B cell (primary cell): Measurements from ENCODE around the gene PLEKHM1. TPM values are rescaled to one million over a fixed set of nuclear protein-coding genes. Genes with fewer than 3 reads are reported as not detected.

Source experiments
- ATAC-seq: fragments of 200-7000 bp; cut with Tn5 transposase; one replicate; pipeline ENCODE4 v1.10.0; 2021; ENCODE audit warnings: low read depth, mild to moderate bottlenecking, moderate number of reproducible peaks, moderate library complexity
- CTCF ChIA-PET: fragments of 350-600 bp; sonication (Branson Sonifier 250); formaldehyde crosslinking; loops from one replicate; lab custom pipeline; 2021; ENCODE audit warnings: antibody characterized with exemption, inconsistent platforms; lab: Charles Lee
- POLR2A ChIA-PET: fragments of 350-600 bp; sonication (Branson Sonifier 250); formaldehyde crosslinking; loops from one replicate; lab custom pipeline; 2021; ENCODE audit warnings: antibody characterized with exemption; lab: Charles Lee
- DNase-seq: peaks from one replicate; pipeline ENCODE4 v3.0.0; 2013
- H2AFZ ChIP-seq: 2 replicates; pipeline ENCODE4 v1.6.1; 2012; ENCODE audit warnings: mild to moderate bottlenecking, low read depth, low read length; ENCODE audit not compliant: insufficient read depth, poor library complexity, severe bottlenecking
- H3K27ac ChIP-seq, 2 donors: 1 replicate in 1 of 2; 2 replicates in 1 of 2; pipeline ENCODE4 v1.5.1; 2012 to 2013; ENCODE audit warnings: low read length in 2 of 2, mild to moderate bottlenecking in 2 of 2, moderate library complexity in 1 of 2
- H3K27me3 ChIP-seq, 4 experiments: fragments of 200-600 bp in 1 of 4; sonication (generic) in 1 of 4; replicated peaks in 1 of 4; 1 replicate in 2 of 4; 2 replicates in 2 of 4; pipeline versions ENCODE4 v1.6.1 to v1.7.0; 2013 to 2016; ENCODE audit warnings: low read length in 3 of 4, mild to moderate bottlenecking in 2 of 4, mixed read lengths in 1 of 4, moderate library complexity in 1 of 4; ENCODE audit not compliant: insufficient read depth in 4 of 4, control insufficient read depth in 3 of 4; ENCODE audit errors: control extremely low read depth in 1 of 4
- H3K36me3 ChIP-seq, 2 experiments: replicated peaks in 1 of 2; 1 replicate in 1 of 2; 2 replicates in 1 of 2; pipeline versions ENCODE4 v1.6.1 to v1.7.1; 2013; ENCODE audit warnings: low read length in 1 of 2; ENCODE audit not compliant: insufficient read depth in 2 of 2, control insufficient read depth in 1 of 2; ENCODE audit errors: control extremely low read depth in 1 of 2, extremely low read depth in 1 of 2
- H3K4me1 ChIP-seq, 2 donors: fragments of 200-600 bp in 1 of 2; sonication (generic) in 1 of 2; 1 replicate in 1 of 2; 2 replicates in 1 of 2; pipeline versions ENCODE4 v1.5.1 to v1.6.1; 2013 to 2017; ENCODE audit warnings: low read length in 2 of 2; ENCODE audit not compliant: control insufficient read depth in 2 of 2, insufficient read depth in 2 of 2
- H3K4me2 ChIP-seq: replicated peaks from 2 replicates; pipeline ENCODE3; 2012; ENCODE audit warnings: mild to moderate bottlenecking, low read depth, low read length; ENCODE audit not compliant: poor library complexity, severe bottlenecking
- H3K4me3 ChIP-seq, 5 experiments: fragments of 200-600 bp in 1 of 5; sonication (generic) in 1 of 5; 1 replicate in 3 of 5; 2 replicates in 2 of 5; pipeline versions ENCODE4 v1.5.1 to v1.7.0; 2011 to 2016; ENCODE audit warnings: low read length in 4 of 5, mild to moderate bottlenecking in 4 of 5, low read depth in 2 of 5, control low read depth in 1 of 5, moderate library complexity in 1 of 5; ENCODE audit not compliant: insufficient read depth in 1 of 5; ENCODE audit errors: control extremely low read depth in 1 of 5, extremely low read depth in 1 of 5
- H3K79me2 ChIP-seq: fragments of 200-600 bp; sonication (generic); one replicate; pipeline ENCODE4 v1.6.0; 2016; ENCODE audit warnings: low read length; ENCODE audit not compliant: control insufficient read depth, insufficient read depth
- H3K9ac ChIP-seq: fragments of 200-600 bp; sonication (generic); 2 replicates; pipeline ENCODE4 v1.6.1; 2017; ENCODE audit warnings: mild to moderate bottlenecking, low read length, moderate library complexity
- H3K9me3 ChIP-seq, 3 donors: one replicate each; pipeline versions ENCODE4 v1.6.1 to v1.7.1; 2013; ENCODE audit warnings: low read length in 2 of 3; ENCODE audit not compliant: control insufficient read depth in 2 of 3, insufficient read depth in 1 of 3; ENCODE audit errors: control extremely low read depth in 1 of 3
- H4K20me1 ChIP-seq: 2 replicates; pipeline ENCODE4 v1.6.0; 2012; ENCODE audit warnings: mild to moderate bottlenecking, low read length; ENCODE audit not compliant: insufficient read depth, control insufficient read depth, poor library complexity, severe bottlenecking
- H3K27ac Mint-ChIP-seq: one replicate; pipeline ENCODE4 v1.8.0; 2021; ENCODE audit warnings: mixed read lengths
- H3K27me3 Mint-ChIP-seq: one replicate; pipeline ENCODE4 v1.8.0; 2021; ENCODE audit warnings: mixed read lengths
- H3K4me1 Mint-ChIP-seq: one replicate; pipeline ENCODE4 v1.8.0; 2021; ENCODE audit warnings: mixed read lengths
- H3K4me3 Mint-ChIP-seq: one replicate; pipeline ENCODE4 v1.8.0; 2021; ENCODE audit warnings: mixed read lengths
- H3K9me3 Mint-ChIP-seq: one replicate; pipeline ENCODE4 v1.8.0; 2022; ENCODE audit warnings: mixed read lengths; ENCODE audit not compliant: insufficient read depth
- EZH2 ChIP-seq: IDR thresholded peaks from 2 replicates; pipeline ENCODE4 v1.6.1; 2012; ENCODE audit warnings: borderline replicate concordance, low read depth, mild to moderate bottlenecking, moderate library complexity, low read length; ENCODE audit not compliant: insufficient read depth, poor library complexity, severe bottlenecking
- WGBS: methylation state at CpG from one replicate; pipeline ENCODE4 v1.1.5; 2013; ENCODE audit warnings: missing lambda C conversion rate; ENCODE audit not compliant: insufficient coverage; 5-methylcytosine and 5-hydroxymethylcytosine counted together
- intact Hi-C: fragments of 100-400 bp; cut with micrococcal nuclease; formaldehyde crosslinking; loops from one replicate; pipeline ENCODE4 v1.10.0; 2022
- polyA plus RNA-seq: library from polyadenylated mRNA; depleted of rRNA; stranded (reverse); fragments of >200 nt; gene quantifications from 2 replicates; pipeline ENCODE4 v1.2.3, GENCODE V29; 2012
- total RNA-seq, 2 donors: library from RNA; stranded (reverse); fragments of 120-200 nt in 1 of 2; gene quantifications; 1 replicate in 1 of 2; 2 replicates in 1 of 2; pipeline versions ENCODE4 v1.2.3 to v1.2.4, GENCODE V29; 2013 to 2022
- TF ChIP-seq, protein P1 (sequence below): fragments of 200-600 bp; IDR thresholded peaks from one replicate; pipeline ENCODE4 v1.8.0; 2022; ENCODE audit warnings: antibody characterized with exemption, mild to moderate bottlenecking

PLEKHM1 gene
- total and polyA plus RNA-seq, 2 donors (not counting 1 experiment from before 2014, with no cell fraction given), result 26.2 to 73.9 TPM

GRCh38 chr17:45394091-45394490 lies 96.4 kb downstream of the PLEKHM1 start:
- ATAC-seq, result no peak

DNA sequence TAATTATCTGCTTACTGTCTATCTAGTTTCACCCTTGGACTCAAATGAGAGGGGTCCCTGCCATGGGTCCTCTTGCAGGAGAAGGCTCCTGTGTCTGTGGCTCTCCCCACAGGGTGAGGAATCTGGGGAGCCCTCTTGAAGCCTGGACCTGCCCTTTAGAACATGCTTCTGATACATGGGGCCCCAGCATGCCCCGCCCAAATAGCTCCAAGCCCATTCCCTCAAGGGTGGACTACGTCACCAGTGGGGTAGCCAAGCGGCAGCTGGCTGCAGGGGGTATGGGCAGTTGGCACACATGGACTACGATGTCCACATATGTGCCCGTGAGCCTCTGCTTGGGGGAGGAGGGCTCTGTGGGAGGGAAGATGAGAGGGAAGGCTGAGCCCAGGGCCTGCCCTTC lies 97.1 kb downstream of the PLEKHM1 start:
- POLR2A ChIA-PET, result interaction anchor here (0.6 to 1.6 kb wide), 2 partner anchors 145 to 862 kb away, joined by 3 to 5 read pairs; no protein-coding TSS in a partner anchor
- CTCF ChIA-PET, result interaction anchor here (0.6 to 18.7 kb wide), 11 partner anchors 8 to 439 kb away, joined by 3 to 520 read pairs (median 6); partner anchors contain the start of gene FMNL1
- Histone ChIP-seq H3K27ac (no peak overlapping the region), H3K9me3 (peaks cover 0 to 2% (median 0%) of the 10 kb centered on the region in 3 donors), H2AFZ (no peak overlapping the region), H3K4me3 (no peak overlapping the region), H4K20me1 (peaks cover 31% of the 10 kb centered on the region), H3K4me2 (no peak overlapping the region), H3K36me3 (peaks cover 0 to 46% of the 10 kb centered on the region in 2 experiments), H3K27me3 (peaks cover 0 to 6% (median 0%) of the 10 kb centered on the region in 4 experiments), H3K79me2 (no peaks in the 10 kb centered on the region), H3K9ac (no peak overlapping the region), H3K4me1 (no peaks in the 10 kb centered on the region)
- H3K4me3 Mint-ChIP-seq, result no peak overlapping the region
- intact Hi-C loops, result no loop called here
- H3K27ac Mint-ChIP-seq, result peak overlapping the region; percentile 21
- no peaks in the 10 kb centered on the region for H3K9me3 Mint-ChIP-seq
- H3K27me3 Mint-ChIP-seq, result peaks cover 7% of the 10 kb centered on the region
- WGBS, result 85% methylated on average over 5 of the region's 5 CpGs
- peaks cover 2% of the 10 kb centered on the region for H3K4me1 Mint-ChIP-seq
- no peak for ATAC-seq
- DNase-seq, result no peak
- TF ChIP-seq, protein P1, sequence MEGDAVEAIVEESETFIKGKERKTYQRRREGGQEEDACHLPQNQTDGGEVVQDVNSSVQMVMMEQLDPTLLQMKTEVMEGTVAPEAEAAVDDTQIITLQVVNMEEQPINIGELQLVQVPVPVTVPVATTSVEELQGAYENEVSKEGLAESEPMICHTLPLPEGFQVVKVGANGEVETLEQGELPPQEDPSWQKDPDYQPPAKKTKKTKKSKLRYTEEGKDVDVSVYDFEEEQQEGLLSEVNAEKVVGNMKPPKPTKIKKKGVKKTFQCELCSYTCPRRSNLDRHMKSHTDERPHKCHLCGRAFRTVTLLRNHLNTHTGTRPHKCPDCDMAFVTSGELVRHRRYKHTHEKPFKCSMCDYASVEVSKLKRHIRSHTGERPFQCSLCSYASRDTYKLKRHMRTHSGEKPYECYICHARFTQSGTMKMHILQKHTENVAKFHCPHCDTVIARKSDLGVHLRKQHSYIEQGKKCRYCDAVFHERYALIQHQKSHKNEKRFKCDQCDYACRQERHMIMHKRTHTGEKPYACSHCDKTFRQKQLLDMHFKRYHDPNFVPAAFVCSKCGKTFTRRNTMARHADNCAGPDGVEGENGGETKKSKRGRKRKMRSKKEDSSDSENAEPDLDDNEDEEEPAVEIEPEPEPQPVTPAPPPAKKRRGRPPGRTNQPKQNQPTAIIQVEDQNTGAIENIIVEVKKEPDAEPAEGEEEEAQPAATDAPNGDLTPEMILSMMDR, result no peak
- TF ChIP-seq EZH2, result no peak

More at GRCh38 chr17:45394091-45394490, 96.4 kb downstream of the PLEKHM1 start:
- Histone ChIP-seq H4K20me1 (peaks cover 31% of the 10 kb centered on the region), H3K9me3 (no peaks in the 10 kb centered on the region), H3K36me3 (peaks cover 0 to 53% of the 10 kb centered on the region in 2 experiments), H3K4me1 (no peaks in the 10 kb centered on the region), H3K4me3 (no peak overlapping the region), H2AFZ (no peak overlapping the region), H3K27ac (no peak overlapping the region), H3K79me2 (no peaks in the 10 kb centered on the region), H3K9ac (no peak overlapping the region), H3K4me2 (no peak overlapping the region), H3K27me3 (peaks cover 0 to 2% (median 0%) of the 10 kb centered on the region in 4 experiments)
- DNase-seq, result peak; percentile 17
- ChIA-PET CTCF (interaction anchor here (0.6 to 18.7 kb wide), 13 partner anchors 9 to 438 kb away, joined by 3 to 520 read pairs (median 5); partner anchors contain the start of gene FMNL1), POLR2A (no interaction called here)
- Mint-ChIP-seq H3K4me1 (peaks cover 2% of the 10 kb centered on the region), H3K27ac (peak overlapping the region; percentile 37), H3K9me3 (no peaks in the 10 kb centered on the region), H3K4me3 (no peak overlapping the region), H3K27me3 (peaks cover under 1% of the 10 kb centered on the region)
- TF ChIP-seq, protein P1, result no peak
- no peak for TF ChIP-seq EZH2
- WGBS, result 100% methylated on average over 2 of the region's 6 CpGs
- intact Hi-C loops, result no loop called here
